Measurements from ENCODE around the gene FAM83F.
A peak's percentile ranks its signal among the peaks of the same experiment; 100 is the strongest.

Gene FAM83F

GRCh38 chr22:40039482-40040115 is 44.8 kb downstream of the FAM83F start:
- DNase-seq, result no peak

- DNase-seq, result no peak
Measured at GRCh38 chr22:40040927-40041326, 46.2 kb downstream of the FAM83F start.

GRCh38 chr22:40041366-40042137 is 46.8 kb downstream of the FAM83F start:
- DNase-seq, result no peak

GRCh38 chr22:40042312-40042711 is 47.6 kb downstream of the FAM83F start:
- DNase-seq, result no peak

GRCh38 chr22:40043081-40043480 is 48.3 kb downstream of the FAM83F start:
- no peak for DNase-seq

- no peak for DNase-seq
Measured at GRCh38 chr22:40043793-40044101, 49.0 kb downstream of the FAM83F start.

- peak; percentile 97 for DNase-seq
Measured at GRCh38 chr22:40044102-40044869, 49.5 kb downstream of the FAM83F start.

GRCh38 chr22:40044870-40045834 is 50.4 kb downstream of the FAM83F start:
- DNase-seq, result no peak

- DNase-seq, result no peak
Measured at GRCh38 chr22:40046126-40046525, 51.4 kb downstream of the FAM83F start.

GRCh38 chr22:40050258-40050657 is 55.5 kb downstream of the FAM83F start:
- no peak for DNase-seq

- DNase-seq, result no peak
Measured at GRCh38 chr22:40051322-40051721, 56.6 kb downstream of the FAM83F start.

- no peak for DNase-seq
Measured at GRCh38 chr22:40053460-40053859, 58.7 kb downstream of the FAM83F start.

GRCh38 chr22:40054486-40054885 is 59.7 kb downstream of the FAM83F start:
- DNase-seq, result no peak

- DNase-seq, result no peak
Measured at GRCh38 chr22:40055143-40055883, 60.6 kb downstream of the FAM83F start.

GRCh38 chr22:40056154-40056553 is 61.4 kb downstream of the FAM83F start:
- DNase-seq, result no peak

- no peak for DNase-seq
Measured at GRCh38 chr22:40056559-40056958, 61.8 kb downstream of the FAM83F start.

- DNase-seq, result no peak
Measured at GRCh38 chr22:40057652-40058051, 62.9 kb downstream of the FAM83F start.

GRCh38 chr22:40058265-40058664 is 63.5 kb downstream of the FAM83F start:
- DNase-seq, result no peak

GRCh38 chr22:40065981-40066380 is 71.2 kb downstream of the FAM83F start:
- DNase-seq, result no peak

- DNase-seq, result no peak
Measured at GRCh38 chr22:40067639-40068038, 72.9 kb downstream of the FAM83F start.

- no peak for DNase-seq
Measured at GRCh38 chr22:40070701-40071100, 75.9 kb downstream of the FAM83F start.

GRCh38 chr22:40071720-40072119 is 77.0 kb downstream of the FAM83F start:
- no peak for DNase-seq

Data from amniotic stem cell (primary cell).